ACC112 (cell line): ENCODE data around the gene GRAMD2A.
A peak's percentile ranks its signal among the peaks of the same experiment; 100 is the strongest.

ENCODE experiments used
- H2AFZ ChIP-seq: fragments of 200-600 bp; sonication (generic); one replicate; pipeline ENCODE4 v1.6.0; 2017; ENCODE audit warnings: antibody characterized with exemption, low read length; ENCODE audit not compliant: unreplicated experiment
- H3K27ac ChIP-seq: fragments of 200-600 bp; sonication (generic); 2 replicates; pipeline ENCODE4 v1.5.1; 2014; ENCODE audit warnings: low read depth, mild to moderate bottlenecking, antibody characterized with exemption, low read length, moderate library complexity
- H3K27me3 ChIP-seq: fragments of 200-600 bp; sonication (generic); 2 replicates; pipeline ENCODE4 v1.6.1; 2014; ENCODE audit warnings: mild to moderate bottlenecking, antibody characterized with exemption, low read length, moderate library complexity, mixed read lengths; ENCODE audit not compliant: insufficient read depth
- H3K36me3 ChIP-seq: fragments of 200-600 bp; sonication (generic); 2 replicates; pipeline ENCODE4 v1.6.1; 2016; ENCODE audit warnings: mild to moderate bottlenecking, antibody characterized with exemption, low read length, moderate library complexity, mixed read lengths; ENCODE audit not compliant: insufficient read depth
- H3K4me1 ChIP-seq: fragments of 200-600 bp; sonication (generic); one replicate; pipeline ENCODE4 v1.6.1; 2016; ENCODE audit warnings: low read length, mixed read lengths; ENCODE audit not compliant: insufficient read depth, unreplicated experiment, control insufficient read depth
- H3K4me3 ChIP-seq: fragments of 200-600 bp; sonication (generic); 2 replicates; pipeline ENCODE4 v1.5.1; 2014; ENCODE audit warnings: mild to moderate bottlenecking, low read depth, low read length
- H3K79me2 ChIP-seq: fragments of 200-600 bp; sonication (generic); one replicate; pipeline ENCODE4 v1.6.0; 2016; ENCODE audit warnings: low read length; ENCODE audit not compliant: control insufficient read depth, unreplicated experiment, insufficient read depth

GRAMD2A gene

DNA sequence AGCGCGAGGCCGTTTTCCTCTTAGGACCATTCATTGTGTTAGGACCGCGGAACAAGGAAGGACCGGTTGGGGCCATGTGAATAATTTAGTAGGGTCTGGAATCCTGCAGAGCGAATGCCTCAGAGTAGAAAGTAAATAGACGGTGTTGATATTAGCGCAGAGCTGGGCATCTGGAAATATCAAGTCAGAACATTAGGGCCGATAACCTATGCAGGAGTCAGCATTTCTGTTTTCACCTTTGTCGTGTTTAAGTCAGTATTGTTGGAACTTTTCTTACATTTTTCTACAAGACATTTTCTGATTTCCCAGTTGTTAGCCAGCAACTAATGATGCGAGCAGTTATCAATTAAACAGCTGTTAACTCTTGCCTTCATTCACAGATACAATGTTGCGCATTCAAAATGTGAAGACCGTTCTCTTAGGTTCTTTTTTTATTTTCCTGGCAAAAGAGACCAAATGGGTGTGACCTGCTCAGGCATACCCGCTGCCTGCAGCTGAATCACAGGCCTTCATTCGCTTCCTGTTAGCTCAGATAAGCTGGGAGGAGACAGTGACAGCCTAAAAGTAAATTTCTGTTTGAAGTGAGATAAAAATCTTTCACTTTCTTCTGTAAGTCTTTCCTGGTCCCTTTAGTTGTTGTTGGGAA, 34.4 kb upstream of the GRAMD2A start:
- H2AFZ ChIP-seq = peak overlapping the region; percentile 29

DNA sequence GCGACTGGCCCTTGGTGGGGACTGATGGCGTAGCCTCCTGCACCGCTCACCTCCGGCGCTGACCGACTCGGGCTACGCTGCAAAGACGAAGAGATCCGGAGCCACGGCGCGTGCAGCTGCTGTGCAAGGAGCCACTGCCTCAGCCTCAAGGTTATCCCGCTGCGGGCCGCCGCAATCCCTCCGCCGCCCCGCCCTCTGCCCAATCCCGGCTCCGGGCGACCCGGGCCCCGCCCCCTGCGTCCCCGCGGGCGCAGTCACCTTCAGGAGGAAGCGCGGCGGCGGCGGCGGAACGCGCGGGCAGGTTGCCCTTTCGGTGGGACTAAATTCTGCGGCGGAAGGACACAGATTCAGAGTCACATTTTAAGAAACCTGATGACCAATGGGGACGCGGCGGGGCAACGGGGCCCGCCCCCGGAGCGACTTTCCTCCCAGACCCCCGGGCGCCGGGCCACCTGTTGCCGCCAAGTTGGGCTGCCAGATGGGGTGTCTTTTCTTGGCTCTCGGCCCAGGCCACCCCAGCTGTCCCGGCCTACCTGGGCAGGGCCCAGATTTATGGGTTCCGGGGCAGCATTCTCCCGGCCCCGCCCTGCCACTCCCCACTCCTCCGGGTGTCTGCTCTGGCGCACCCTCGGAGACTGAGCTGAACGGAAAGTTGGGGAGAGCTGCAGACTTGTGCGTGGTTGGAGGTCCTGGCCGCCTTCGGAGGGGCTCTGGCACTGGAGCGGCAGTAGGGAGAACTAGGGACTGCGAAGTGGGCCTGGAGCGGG, 33.7 kb upstream of the GRAMD2A start, which contains the start of gene PKM:
Gene PKM (minus strand): TSS at position 125 of the 767 bp plus-strand sequence. CDS start 12,093 bp downstream, outside the sequence.
- H3K4me1 ChIP-seq = peaks cover 15% of the 10 kb centered on the region
- H3K4me3 ChIP-seq = peak within 1 kb of the TSS; percentile 83
- no peaks in the 10 kb centered on the region for H3K27me3 ChIP-seq
- peak within 1 kb of the TSS; percentile 96 for H3K27ac ChIP-seq
- H3K79me2 ChIP-seq = peaks cover 35% of the 10 kb centered on the region
- H3K36me3 ChIP-seq = peaks cover 3% of the 10 kb centered on the region; the same call in 1 of the 2 replicates
- H2AFZ ChIP-seq = peak within 1 kb of the TSS; percentile 29

More for the DNA sequence above, 34.4 kb upstream of the GRAMD2A start:
- H3K4me3 ChIP-seq = peak overlapping the region; percentile 83
- H3K36me3 ChIP-seq = peaks cover 3% of the 10 kb centered on the region; the same call in 1 of the 2 replicates
- H3K4me1 ChIP-seq = peaks cover 18% of the 10 kb centered on the region
- H3K27ac ChIP-seq = peak overlapping the region; percentile 96
- peaks cover 35% of the 10 kb centered on the region for H3K79me2 ChIP-seq
- H3K27me3 ChIP-seq = no peaks in the 10 kb centered on the region

DNA sequence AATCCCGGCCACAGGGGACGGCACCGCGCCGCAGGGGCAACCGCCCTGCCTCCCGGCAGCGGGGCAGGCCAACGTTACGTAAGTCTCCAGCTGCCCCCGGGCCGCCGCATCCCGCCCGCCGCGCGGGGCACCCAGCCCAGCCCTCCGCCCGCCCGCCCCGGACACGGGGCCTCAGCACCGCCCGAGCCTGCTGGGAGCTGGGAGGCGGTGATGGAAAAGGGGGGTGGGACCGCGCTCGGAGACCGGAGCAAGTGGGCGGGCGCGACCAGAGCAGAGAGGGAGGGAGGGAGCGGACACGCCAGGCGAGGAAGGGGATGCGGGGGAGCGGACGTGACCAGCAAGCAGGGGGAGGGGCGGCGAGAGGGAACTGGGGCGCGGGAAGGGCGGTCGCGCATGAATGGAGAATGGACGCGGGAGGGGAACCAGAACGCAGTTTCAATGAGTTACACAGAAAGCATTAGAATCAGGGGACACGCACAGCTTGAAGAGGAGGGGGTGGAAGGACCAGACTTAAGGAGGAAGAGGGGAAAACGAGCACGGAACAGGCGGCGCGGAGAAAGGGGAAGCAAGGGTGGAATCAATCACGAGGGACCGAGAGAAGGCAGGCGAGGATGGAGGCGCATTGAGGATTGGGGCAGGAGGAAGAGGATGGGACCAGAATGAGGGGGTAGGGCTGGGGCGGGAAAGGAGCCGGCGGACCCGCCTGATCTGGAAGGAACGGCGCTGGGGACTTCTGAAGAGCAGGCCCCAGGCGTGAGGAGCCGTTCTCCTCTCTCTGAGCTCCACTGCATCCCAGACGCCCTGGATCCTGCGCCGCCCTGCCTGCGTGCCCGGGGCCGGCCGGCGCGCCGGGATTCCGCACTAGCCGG, 32.8 kb upstream of the GRAMD2A start:
- no peak overlapping the region for H2AFZ ChIP-seq
- peak overlapping the region; percentile 96 for H3K27ac ChIP-seq
- peak overlapping the region; percentile 83 for H3K4me3 ChIP-seq
- no peaks in the 10 kb centered on the region for H3K27me3 ChIP-seq
- peaks cover 21% of the 10 kb centered on the region for H3K4me1 ChIP-seq
- peaks cover 42% of the 10 kb centered on the region for H3K79me2 ChIP-seq
- H3K36me3 ChIP-seq = peaks cover 9% of the 10 kb centered on the region; the same call in 1 of the 2 replicates

DNA sequence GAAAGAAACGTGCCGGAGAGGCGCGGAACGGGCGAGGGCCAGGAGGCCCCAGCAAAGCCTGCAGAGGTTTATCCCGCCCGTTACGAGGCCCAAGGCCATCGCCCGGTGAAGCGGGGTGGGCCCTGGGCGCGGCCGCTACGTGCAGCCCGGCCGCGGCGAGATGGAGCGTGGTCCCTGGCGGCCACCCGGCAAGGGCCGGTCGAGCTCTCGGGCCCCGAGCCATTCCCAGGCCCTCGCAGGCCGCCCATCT, 32.3 kb upstream of the GRAMD2A start:
- H3K27ac ChIP-seq = peak overlapping the region; percentile 96
- H3K79me2 ChIP-seq = peaks cover 45% of the 10 kb centered on the region
- peak overlapping the region; percentile 83 for H3K4me3 ChIP-seq
- H3K4me1 ChIP-seq = peaks cover 24% of the 10 kb centered on the region
- peaks cover 11% of the 10 kb centered on the region; the same call in 1 of the 2 replicates for H3K36me3 ChIP-seq
- H3K27me3 ChIP-seq = no peaks in the 10 kb centered on the region
- no peak overlapping the region for H2AFZ ChIP-seq

DNA sequence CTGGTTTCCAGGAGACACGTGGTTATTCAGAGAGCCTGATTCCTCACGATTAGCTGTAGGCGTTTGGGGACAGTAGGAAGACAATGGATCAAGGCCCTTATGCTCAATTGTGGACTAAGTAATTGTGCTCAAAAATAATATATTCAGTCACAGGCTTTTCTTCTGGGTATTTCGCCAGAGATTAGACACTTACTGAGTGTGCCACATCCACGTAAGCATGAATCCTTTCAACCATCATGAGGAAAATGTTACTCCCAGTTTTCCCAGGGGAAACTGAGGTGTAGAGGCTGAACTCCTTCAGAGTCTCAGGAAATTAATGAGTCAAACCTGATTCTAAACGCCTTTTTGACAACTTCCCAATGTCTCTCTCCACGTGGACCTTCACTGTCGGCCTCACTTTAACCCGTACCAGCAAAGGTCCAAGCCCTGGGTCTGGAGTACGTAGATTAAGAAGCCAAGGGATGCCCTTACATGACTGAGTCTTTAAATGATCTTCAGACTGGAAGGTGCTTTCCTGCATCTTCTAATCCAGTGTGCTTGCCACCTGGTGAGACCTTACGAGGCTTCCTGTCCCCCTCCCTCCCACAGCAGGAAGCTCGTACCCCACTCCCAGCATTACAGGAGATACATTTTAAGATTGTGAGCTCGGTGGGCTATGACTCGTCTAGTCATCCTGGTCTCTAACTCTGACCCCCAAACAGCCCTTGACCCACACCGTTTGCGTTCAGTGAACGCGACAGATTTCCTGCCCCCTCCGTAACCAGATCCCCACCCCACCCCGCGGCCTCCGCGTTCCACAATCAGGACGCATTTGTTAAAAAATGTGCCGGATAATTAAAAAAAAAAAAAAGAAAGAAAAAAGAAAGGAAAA, 31.7 kb upstream of the GRAMD2A start:
- peaks cover 14% of the 10 kb centered on the region; the same call in 1 of the 2 replicates for H3K36me3 ChIP-seq
- peak overlapping the region; percentile 96 for H3K27ac ChIP-seq
- H3K27me3 ChIP-seq = no peaks in the 10 kb centered on the region
- H3K4me3 ChIP-seq = peak overlapping the region; percentile 83
- H2AFZ ChIP-seq = no peak overlapping the region
- H3K4me1 ChIP-seq = peaks cover 26% of the 10 kb centered on the region
- peaks cover 49% of the 10 kb centered on the region for H3K79me2 ChIP-seq

DNA sequence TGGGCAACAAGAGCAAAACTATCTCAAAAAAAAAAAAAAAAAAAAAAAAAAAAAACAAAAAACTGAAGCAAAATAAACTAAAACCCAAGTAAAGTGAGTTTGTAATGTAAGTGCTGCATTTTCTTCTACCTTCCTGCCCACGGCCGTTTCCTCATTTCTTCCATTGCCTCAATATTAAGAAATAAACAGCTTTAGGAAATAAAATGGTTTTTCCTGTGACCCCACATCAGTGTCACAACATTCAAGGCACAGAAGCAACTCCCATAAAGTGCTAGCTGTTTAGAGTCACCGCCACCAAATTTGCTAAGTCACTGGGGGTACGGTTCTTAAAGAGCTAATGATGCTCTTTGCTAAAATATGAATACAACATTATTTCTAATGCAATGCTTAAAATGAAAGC, 30.1 kb upstream of the GRAMD2A start:
- Histone ChIP-seq H3K79me2 (peaks cover 65% of the 10 kb centered on the region), H3K27ac (peak overlapping the region; percentile 96), H2AFZ (no peak overlapping the region), H3K4me3 (peak overlapping the region; percentile 83), H3K36me3 (peaks cover 26% of the 10 kb centered on the region), H3K27me3 (no peaks in the 10 kb centered on the region), H3K4me1 (peaks cover 39% of the 10 kb centered on the region)

DNA sequence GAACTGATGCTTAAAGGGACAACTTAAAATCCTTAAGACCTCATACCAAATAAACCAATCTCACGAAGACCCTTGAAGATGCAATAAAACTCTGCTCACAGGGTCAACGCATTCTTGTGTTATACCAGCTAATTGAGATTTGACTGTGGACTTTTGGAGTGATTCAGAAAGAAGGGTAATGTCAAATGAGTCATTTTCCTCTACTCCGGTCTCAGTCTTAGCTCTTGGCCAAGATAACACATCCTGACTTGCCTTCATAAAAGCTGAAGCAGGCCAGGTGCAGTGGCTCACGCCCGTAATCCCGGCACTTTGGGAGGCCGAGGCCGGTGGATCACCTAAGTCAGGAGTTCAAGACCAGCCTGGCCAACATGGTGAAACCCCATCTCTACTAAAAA, 29.6 kb upstream of the GRAMD2A start:
- peaks cover 71% of the 10 kb centered on the region for H3K79me2 ChIP-seq
- H3K36me3 ChIP-seq = peaks cover 26% of the 10 kb centered on the region
- no peaks in the 10 kb centered on the region for H3K27me3 ChIP-seq
- no peak overlapping the region for H2AFZ ChIP-seq
- H3K27ac ChIP-seq = peak overlapping the region; percentile 96
- peaks cover 40% of the 10 kb centered on the region for H3K4me1 ChIP-seq
- H3K4me3 ChIP-seq = peak overlapping the region; percentile 83

DNA sequence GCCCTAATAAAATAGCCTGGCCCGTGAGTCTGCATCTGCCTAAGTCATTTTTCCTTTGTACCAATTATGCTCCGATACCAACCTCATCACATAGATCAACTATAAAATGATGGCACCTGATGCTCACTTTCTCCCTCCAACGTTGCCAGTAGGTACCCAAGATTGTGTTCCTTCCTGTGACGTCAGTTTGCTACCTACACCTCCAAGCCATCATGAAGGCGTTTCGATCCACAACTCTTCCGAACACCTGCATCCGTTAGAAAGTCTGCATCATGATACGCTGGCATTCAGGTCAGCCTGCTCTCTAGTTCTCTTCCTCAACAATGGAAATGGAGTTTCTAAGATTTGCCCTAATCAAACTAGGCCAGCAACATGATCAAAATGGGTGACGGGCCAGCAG, 25.7 kb upstream of the GRAMD2A start:
- peaks cover 60% of the 10 kb centered on the region for H3K4me1 ChIP-seq
- peaks cover 85% of the 10 kb centered on the region for H3K79me2 ChIP-seq

DNA sequence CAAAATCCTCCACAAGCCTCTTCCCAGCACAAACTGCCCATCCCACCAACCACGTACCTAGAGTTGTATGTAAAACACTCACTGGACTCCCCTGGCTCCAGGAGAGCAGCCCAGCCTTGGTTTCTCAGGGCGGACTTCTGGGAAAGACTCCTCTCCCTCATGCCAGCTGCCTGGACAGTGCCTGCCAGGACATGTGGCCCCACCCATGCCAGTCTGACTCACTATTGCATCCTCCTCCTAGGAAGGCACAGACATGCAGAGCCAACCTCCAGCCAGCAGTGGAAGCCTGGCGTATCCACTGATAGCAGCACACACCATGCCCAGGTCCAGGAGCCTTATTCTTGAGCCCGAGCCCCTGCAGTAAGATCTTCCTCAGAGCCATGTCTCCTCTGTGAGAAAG, 24.8 kb upstream of the GRAMD2A start:
- no peak overlapping the region; the same call in 1 of the 2 replicates for H3K4me3 ChIP-seq

More for the DNA sequence above, 25.7 kb upstream of the GRAMD2A start:
- Histone ChIP-seq H3K36me3 (peaks cover 58% of the 10 kb centered on the region), H2AFZ (no peak overlapping the region), H3K27me3 (no peaks in the 10 kb centered on the region), H3K27ac (peak overlapping the region; percentile 30), H3K4me3 (peak overlapping the region; percentile 22; the same call in 1 of the 2 replicates)

More for the DNA sequence above, 24.8 kb upstream of the GRAMD2A start:
- Histone ChIP-seq H3K27me3 (no peaks in the 10 kb centered on the region), H3K79me2 (peaks cover 88% of the 10 kb centered on the region), H3K27ac (peak overlapping the region; percentile 41; the same call in 1 of the 2 replicates), H3K36me3 (peaks cover 66% of the 10 kb centered on the region), H2AFZ (no peak overlapping the region), H3K4me1 (peaks cover 60% of the 10 kb centered on the region)
